Fibroblast of pulmonary artery (primary cell): Measurements from ENCODE around the gene CER1.

Experiments
- DNase-seq: peaks from one replicate; pipeline ENCODE4 v3.0.0-alpha.2; 2010; ENCODE audit warnings: low read depth
- H3K4me3 ChIP-seq: replicated peaks from 2 replicates; pipeline ENCODE4 v1.5.1; 2011; ENCODE audit warnings: low read depth, mild to moderate bottlenecking, control low read depth, low read length, moderate library complexity
- CTCF ChIP-seq: IDR thresholded peaks from 2 replicates; pipeline ENCODE4 v1.5.1; 2011; ENCODE audit warnings: mild to moderate bottlenecking, control low read depth, low read length, inconsistent platforms; ENCODE audit errors: missing control alignments

CER1 gene

DNA sequence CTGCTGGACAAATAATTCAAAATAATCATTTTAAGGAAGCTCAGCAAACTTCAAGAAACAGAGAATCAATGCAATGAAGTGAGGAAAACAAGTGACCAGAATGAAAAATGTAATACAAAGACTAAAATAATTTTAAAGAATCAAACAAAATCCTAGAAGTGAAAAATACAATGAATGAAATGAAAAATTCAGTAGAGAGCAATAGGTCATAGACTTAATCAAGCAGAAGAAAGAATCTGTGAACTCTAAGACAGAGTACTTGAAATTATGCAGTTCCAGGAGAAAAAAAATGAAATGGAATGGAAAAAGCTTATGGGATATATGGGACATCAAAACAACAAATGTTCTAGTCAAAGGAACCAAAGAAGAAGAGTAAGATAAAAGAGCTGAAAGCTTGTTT lies 17.5 kb downstream of the CER1 start:
- no peak overlapping the region for H3K4me3 ChIP-seq
- TF ChIP-seq CTCF, result no peak
- no peak for DNase-seq

DNA sequence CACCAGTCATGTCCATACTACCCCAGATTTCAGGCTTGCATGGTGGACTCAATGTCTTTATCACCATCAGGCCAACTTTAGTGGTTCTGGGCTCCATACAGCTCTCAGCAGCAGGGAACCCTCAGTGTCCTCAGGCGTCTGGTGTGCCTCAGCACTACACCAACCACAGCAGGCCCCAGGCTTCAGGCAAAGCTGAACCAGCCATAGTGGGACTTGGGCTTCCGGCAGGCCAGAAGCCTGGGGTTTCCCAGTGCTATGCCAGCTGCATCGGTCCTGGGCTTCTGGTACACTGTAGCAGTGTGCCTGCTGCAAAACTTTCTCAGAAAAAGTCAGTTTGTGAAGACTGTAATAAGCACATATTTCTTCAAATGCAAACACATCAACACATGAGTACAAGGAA lies 18.3 kb downstream of the CER1 start:
- no peak for TF ChIP-seq CTCF

DNA sequence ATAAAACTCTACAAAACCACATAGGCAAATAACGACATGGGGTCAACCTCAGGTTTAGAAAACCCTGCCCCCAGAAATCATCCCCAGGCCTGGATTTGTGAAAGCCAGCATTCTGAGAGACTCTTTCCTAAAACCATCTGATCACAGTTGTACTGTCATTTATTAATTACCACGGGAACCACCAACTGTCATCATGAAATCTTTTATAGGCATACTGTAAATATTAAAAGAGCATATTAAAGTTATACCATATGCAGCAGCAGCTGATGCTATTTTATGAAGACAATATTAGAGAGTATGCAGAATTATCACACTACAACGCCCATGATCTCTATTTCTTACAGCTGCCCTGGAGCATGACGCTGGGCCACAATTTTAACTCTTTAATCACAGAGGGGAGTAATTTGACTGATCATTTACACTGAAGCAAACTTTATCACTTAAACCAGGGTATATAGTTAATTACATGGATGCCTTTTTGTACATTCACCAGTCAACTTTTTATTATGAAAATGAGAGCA lies 20.3 kb downstream of the CER1 start:
- no peak for DNase-seq
- no peak overlapping the region for H3K4me3 ChIP-seq
- TF ChIP-seq CTCF, result no peak

More for the DNA sequence above, 18.3 kb downstream of the CER1 start:
- no peak overlapping the region for H3K4me3 ChIP-seq
- DNase-seq, result no peak

DNA sequence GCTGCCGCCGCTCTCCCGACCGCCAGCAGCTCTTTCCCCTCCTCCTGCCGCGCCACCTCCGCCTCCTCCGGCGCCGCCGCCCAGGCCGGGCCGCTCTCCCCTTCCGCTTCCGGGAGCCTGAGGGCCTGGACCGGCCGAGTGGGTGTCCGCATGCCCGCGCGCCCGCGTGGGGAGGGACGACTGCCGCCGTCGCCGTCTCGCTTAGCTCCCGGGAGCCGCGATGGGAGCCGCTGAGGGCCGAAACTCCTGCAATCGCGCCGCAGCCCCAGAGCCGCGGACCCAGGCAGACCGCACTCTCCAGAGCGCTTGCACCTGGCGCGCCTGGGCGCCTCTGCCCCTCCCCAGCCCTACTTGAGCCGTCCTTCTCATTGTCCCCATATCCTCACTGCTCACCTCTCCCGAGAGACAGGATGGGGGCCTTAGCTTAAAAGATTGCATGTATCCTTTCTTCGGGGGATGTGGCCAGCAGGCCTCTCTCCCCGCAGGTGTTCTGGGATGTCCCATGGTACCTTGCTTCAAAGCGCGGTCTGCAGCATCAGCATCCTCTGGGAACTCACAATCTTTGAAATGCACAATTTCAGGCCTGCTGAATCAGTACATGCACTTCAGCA lies 29.2 kb downstream of the CER1 start, which contains the start of gene ZDHHC21:
ZDHHC21 (minus strand) TSS at position 182 of the 611 bp plus-strand sequence. CDS start 19,092 bp downstream, outside the sequence.
- peak within 1 kb of the TSS; percentile 78 for H3K4me3 ChIP-seq

GRCh38 chr9:14692470-14693250 lies 29.9 kb downstream of the CER1 start:
- peak overlapping the region; percentile 78 for H3K4me3 ChIP-seq
- TF ChIP-seq CTCF, result no peak
- DNase-seq, result no peak

More for the DNA sequence above, 29.2 kb downstream of the CER1 start, which contains the start of gene ZDHHC21:
- peak; percentile 55 for DNase-seq
- no peak for TF ChIP-seq CTCF

DNA sequence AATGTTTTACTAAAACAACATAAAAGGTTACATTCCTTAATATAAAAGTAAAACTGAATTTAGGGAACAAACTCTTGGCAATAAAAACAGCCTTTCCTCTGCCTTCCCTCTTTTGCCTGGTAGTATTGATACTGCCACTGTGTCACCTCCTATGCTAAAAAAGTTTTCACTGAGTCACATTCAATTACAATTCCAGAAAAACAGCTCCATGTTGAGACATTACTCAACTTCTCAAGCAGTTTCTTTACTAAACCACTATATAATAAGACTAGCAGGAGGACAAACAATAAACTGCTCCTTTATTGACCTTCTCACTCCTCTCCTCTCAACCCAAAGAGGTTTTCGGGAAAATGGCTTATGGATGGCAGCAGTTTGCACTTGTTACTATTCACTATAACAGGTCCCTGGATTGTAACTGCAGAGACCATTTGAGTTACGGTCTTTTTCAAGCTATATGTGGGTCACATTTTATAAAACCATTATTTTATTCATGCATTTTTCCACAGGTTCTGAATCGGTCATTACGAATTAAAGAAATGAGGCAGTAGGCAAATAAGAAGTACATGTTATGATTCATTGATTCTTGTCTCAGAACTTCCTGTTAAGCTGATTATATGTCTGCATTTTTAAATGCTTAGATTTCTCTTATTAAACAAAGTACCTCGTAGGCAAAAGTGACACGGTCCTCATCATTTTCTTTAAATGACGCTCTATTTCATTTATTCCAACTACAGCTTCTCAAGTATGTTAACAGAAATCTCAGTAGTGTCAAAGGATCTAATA lies 31.4 kb downstream of the CER1 start:
- no peak for TF ChIP-seq CTCF
- no peak for DNase-seq
- H3K4me3 ChIP-seq, result no peak overlapping the region
